Epithelial cell of esophagus (primary cell): ENCODE data around the gene PAPSS1.

Experiments
- DNase-seq: peaks from one replicate; pipeline ENCODE4 v3.0.0; 2010; ENCODE audit warnings: low read depth
- H3K4me3 ChIP-seq: 2 replicates; pipeline ENCODE4 v1.5.1; 2011; ENCODE audit warnings: mild to moderate bottlenecking, low read length, control low read depth
- TF ChIP-seq, protein P1 (sequence below): IDR thresholded peaks from 2 replicates; pipeline ENCODE4 v1.5.1; 2011; ENCODE audit warnings: low read depth, mild to moderate bottlenecking, low read length, control low read depth, inconsistent platforms; ENCODE audit not compliant: insufficient read depth; ENCODE audit errors: missing control alignments

PAPSS1 gene

DNA sequence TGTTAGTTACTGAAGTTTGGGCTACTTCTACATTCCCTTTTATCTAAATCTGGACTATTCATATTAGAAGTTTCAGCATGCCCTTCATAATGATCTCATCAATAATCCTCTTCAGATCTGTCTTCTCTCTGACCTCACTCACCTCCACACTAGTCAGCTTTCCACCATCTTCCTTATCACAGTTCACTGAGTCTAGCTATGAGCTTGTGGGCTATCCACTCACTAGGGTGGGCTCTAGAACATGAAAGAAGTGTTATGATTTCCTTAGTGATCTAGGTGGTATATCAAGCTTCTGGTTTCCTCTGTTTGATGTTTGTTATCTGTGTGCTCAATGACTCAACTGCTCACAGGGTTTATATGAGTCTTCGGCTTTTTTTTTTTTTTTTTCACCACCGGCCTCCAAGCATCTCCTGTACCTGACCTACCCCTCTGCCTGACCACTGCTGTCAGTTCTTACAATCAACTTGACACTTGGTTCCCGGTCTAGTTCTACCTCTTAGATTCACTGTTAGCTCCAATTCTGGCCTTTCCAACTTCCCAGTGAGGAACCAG lies 103.1 kb downstream of the PAPSS1 start:
- TF ChIP-seq, protein P1, sequence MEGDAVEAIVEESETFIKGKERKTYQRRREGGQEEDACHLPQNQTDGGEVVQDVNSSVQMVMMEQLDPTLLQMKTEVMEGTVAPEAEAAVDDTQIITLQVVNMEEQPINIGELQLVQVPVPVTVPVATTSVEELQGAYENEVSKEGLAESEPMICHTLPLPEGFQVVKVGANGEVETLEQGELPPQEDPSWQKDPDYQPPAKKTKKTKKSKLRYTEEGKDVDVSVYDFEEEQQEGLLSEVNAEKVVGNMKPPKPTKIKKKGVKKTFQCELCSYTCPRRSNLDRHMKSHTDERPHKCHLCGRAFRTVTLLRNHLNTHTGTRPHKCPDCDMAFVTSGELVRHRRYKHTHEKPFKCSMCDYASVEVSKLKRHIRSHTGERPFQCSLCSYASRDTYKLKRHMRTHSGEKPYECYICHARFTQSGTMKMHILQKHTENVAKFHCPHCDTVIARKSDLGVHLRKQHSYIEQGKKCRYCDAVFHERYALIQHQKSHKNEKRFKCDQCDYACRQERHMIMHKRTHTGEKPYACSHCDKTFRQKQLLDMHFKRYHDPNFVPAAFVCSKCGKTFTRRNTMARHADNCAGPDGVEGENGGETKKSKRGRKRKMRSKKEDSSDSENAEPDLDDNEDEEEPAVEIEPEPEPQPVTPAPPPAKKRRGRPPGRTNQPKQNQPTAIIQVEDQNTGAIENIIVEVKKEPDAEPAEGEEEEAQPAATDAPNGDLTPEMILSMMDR, result no peak
- H3K4me3 ChIP-seq, result no peak overlapping the region
- DNase-seq, result no peak

DNA sequence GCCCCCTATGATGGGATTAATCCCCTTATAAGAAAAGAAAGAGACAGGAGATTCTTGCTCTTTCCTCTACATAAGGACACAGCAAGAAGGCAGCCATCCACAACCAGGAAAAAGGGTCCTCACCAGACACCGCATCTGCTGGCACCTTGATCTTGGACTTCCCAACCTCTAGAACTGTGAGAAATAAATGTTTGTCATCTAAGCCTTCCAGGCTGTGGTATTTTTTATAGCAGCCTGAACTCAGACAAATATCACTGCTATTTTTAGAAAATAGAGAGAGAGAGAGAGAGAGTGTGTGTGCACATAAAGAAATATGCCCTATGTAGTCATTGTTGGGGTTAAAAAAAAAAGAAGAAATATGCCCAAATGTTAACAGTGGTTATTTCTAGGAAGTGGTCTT lies 104.2 kb downstream of the PAPSS1 start:
- H3K4me3 ChIP-seq, result no peak overlapping the region
- no peak for DNase-seq
- TF ChIP-seq, protein P1, result no peak

DNA sequence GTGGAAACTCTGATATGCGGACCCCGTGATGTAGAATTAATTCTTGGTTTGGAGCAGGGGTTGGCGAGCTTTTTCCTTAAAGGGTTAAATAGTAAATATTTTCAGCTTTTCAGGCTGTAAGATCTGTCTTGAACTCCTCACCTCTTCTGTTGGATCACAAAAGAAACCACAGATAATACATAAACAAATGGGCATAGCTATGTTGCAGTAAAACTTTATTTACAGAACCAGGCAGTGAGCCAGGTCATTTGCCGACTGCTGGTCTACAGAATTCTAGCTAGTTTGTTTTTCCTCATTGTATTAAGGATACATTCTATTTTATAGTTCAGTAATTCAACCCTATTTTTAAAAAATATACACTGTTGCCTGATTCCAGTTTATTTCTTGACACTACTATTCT lies 116.6 kb downstream of the PAPSS1 start:
- no peak for DNase-seq
- H3K4me3 ChIP-seq, result no peak overlapping the region
- TF ChIP-seq, protein P1, result no peak

DNA sequence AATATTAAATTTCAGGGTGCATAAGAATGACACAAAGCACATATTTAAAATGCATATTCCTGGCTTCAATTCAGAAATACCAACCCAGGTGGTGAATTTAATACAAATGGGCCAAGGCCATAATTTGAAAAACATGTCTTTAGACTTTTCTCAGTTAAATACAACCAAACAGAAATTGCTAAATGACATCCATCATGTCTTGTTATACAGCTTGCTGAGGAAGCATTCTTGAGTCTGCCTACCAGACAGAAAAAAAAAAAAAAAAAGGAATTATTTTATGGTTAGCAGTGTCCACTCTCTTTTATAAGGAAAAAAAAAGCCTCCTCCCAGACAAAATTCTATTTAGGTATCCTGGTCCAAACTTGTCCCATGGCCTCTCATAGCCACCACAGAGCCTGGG lies 119.1 kb downstream of the PAPSS1 start:
- DNase-seq, result no peak
- TF ChIP-seq, protein P1, result no peak
- no peak overlapping the region for H3K4me3 ChIP-seq

DNA sequence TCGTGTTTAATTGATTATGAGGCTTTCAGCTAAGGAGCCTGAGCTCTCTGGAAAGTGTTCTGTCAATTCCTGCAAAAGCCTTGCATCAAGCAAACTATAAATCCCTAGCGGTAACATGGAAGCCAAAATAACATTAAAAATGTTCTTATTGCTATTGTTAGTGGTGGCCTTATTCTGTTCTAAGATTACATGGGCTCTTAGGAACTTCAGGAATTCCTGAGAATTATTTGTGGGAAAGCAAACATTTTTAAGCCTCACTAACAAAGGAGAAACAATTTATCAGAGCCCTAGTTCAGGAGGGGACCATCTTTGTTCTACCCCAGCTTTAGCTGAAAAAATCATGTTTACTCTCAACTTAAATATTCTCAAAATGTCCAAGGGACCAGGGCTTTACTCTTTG lies 119.6 kb downstream of the PAPSS1 start:
- DNase-seq, result no peak
- no peak overlapping the region for H3K4me3 ChIP-seq
- TF ChIP-seq, protein P1, result no peak

DNA sequence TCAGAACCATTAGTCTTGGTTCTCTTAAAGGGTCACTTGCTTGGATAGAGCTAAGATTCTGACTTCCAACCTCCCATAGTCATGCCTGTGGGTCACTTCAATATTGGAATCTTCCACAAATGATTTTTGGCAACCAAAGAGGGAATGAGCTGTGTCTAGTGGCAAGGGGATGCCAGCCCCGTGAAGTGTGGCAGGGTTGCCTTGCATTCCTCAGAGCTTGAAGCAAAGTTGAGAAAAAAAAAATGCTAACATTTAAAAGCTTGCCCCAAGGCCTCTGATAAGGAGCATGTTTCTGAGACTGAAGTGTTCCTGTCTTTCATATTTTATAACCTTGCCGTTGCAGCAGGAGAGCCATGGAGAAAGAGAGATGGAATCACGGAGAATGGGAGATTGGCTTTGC lies 120.2 kb downstream of the PAPSS1 start:
- TF ChIP-seq, protein P1, result no peak
- H3K4me3 ChIP-seq, result no peak overlapping the region
- no peak for DNase-seq

DNA sequence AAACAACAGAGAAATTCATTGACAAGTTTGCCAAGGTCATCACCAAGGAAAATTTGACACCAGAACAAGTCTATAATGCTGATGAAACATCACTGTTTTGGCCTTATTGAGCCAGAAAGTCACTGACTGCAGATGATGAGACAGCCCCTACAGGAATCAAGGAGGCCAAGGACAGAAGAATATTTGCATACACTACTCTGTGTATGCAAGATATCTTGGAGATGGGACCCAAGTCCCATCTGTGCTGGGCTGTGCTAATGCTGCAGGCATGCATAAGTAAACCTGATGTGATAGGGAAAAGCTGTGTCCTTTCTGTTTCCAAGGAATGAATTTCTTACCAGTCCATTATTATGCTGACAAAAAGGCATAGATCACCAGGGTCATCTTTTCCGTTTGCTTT lies 126.8 kb downstream of the PAPSS1 start:
- H3K4me3 ChIP-seq, result no peak overlapping the region
- DNase-seq, result no peak
- TF ChIP-seq, protein P1, result no peak
